A673 (cell line): ENCODE results near the gene PIGX. TPM values are rescaled to one million over a fixed set of nuclear protein-coding genes. Genes with fewer than 3 reads are reported as not detected.

ENCODE experiments used
- BruUV-seq: library from RNA; stranded (reverse); fragments of 400-500 nt; replicated peaks from 2 replicates; lab custom pipeline; 2021; lab: Mats Ljungman, UMichigan
- CTCF ChIA-PET: fragments of 300-600 bp; sonication (Branson Sonifier 250); formaldehyde crosslinking; loops from one replicate; lab custom pipeline; 2022; ENCODE audit warnings: antibody characterized with exemption; lab: Charles Lee
- POLR2A ChIA-PET: fragments of 300-600 bp; sonication (Branson Sonifier 250); formaldehyde crosslinking; loops from one replicate; lab custom pipeline; 2022; ENCODE audit warnings: antibody characterized with exemption; ENCODE audit not compliant: low non-redundant PET; lab: Charles Lee
- DNase-seq: peaks from one replicate; pipeline ENCODE4 v3.0.0-alpha.2; 2015; ENCODE audit warnings: low spot score
- H3K27ac ChIP-seq: fragments of 200-600 bp; sonication (generic); 2 replicates; pipeline ENCODE4 v1.5.1; 2016; ENCODE audit warnings: mixed run types, low read depth, mild to moderate bottlenecking, mixed read lengths, antibody characterized with exemption, low read length; ENCODE audit not compliant: poor library complexity, severe bottlenecking
- H3K27me3 ChIP-seq: fragments of 200-600 bp; sonication (generic); replicated peaks from 2 replicates; pipeline ENCODE4 v1.6.1; 2017; ENCODE audit warnings: mixed run types, low read depth, mild to moderate bottlenecking, mixed read lengths, antibody characterized with exemption, low read length; ENCODE audit not compliant: insufficient read depth, poor library complexity
- H3K36me3 ChIP-seq: fragments of 200-600 bp; sonication (generic); 2 replicates; pipeline ENCODE4 v1.6.1; 2016; ENCODE audit warnings: mixed run types, mild to moderate bottlenecking, mixed read lengths, antibody characterized with exemption, low read length; ENCODE audit not compliant: insufficient read depth, poor library complexity, severe bottlenecking
- H3K4me1 ChIP-seq: fragments of 200-600 bp; sonication (generic); 2 replicates; pipeline ENCODE4 v1.6.1; 2017; ENCODE audit warnings: mixed run types, mild to moderate bottlenecking, mixed read lengths, antibody characterized with exemption, low read length; ENCODE audit not compliant: insufficient read depth, poor library complexity, severe bottlenecking
- H3K4me3 ChIP-seq: fragments of 200-600 bp; sonication (generic); 2 replicates; pipeline ENCODE4 v1.5.1; 2016; ENCODE audit warnings: low read depth, mixed run types, mild to moderate bottlenecking, mixed read lengths, low read length; ENCODE audit not compliant: poor library complexity, severe bottlenecking
- H3K9me3 ChIP-seq: fragments of 200-600 bp; sonication (generic); 2 replicates; pipeline ENCODE4 v1.6.1; 2016; ENCODE audit warnings: mixed run types, low read depth, mild to moderate bottlenecking, mixed read lengths, antibody characterized with exemption, low read length; ENCODE audit not compliant: poor library complexity, severe bottlenecking
- EZH2 ChIP-seq: fragments of 200-600 bp; sonication (generic); IDR thresholded peaks from 2 replicates; pipeline ENCODE4 v1.6.1; 2017; ENCODE audit warnings: borderline replicate concordance, low read depth, mild to moderate bottlenecking, mixed read lengths, antibody characterized with exemption, low read length; ENCODE audit not compliant: poor library complexity, severe bottlenecking
- intact Hi-C: fragments of 100-400 bp; cut with micrococcal nuclease; formaldehyde crosslinking; loops from one replicate; pipeline ENCODE4 v1.10.0; 2022; ENCODE audit not compliant: unreplicated experiment
- total RNA-seq: library from RNA; stranded (reverse); gene quantifications from 2 replicates; pipeline ENCODE4 v1.2.3, GENCODE V29; 2021
- TF ChIP-seq, protein P1 (sequence below): fragments of 300-800, 200-600 bp; sonication (generic); conservative IDR thresholded peaks from 2 replicates; pipeline ENCODE4 v1.5.1; 2017; ENCODE audit warnings: low read depth, mild to moderate bottlenecking, antibody characterized with exemption, low read length, moderate library complexity, mixed read lengths

PIGX gene
- total RNA-seq, 1 experiment from 2014 or later: 59.1 TPM

DNA sequence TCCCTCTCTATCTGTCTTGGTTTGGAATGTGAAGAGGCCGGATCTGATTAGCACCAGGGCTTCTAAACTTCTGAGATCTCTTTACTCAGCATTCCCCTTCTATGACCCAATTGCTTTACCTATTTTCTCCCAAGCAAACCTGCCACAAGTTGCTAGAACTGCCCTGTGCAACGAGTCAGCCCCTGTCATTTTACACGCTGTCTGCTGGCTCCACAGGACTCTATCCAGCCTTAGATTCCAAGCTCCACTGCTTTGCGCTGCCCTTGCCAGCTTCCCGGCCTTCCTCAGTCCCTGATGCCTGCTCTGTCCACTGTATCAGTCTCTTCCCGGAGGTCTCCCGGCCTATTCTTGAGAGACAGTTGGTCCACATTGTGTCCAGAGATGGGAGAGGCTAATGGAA is 12.4 kb upstream of the PIGX start:
- ChIA-PET CTCF (no interaction called here), POLR2A (no interaction called here)
- Histone ChIP-seq H3K27me3 (no peaks in the 10 kb centered on the region), H3K4me1 (no peaks in the 10 kb centered on the region), H3K36me3 (no peaks in the 10 kb centered on the region), H3K9me3 (no peaks in the 10 kb centered on the region), H3K27ac (no peak overlapping the region), H3K4me3 (no peak overlapping the region)
- BruUV-seq: no TSS peak
- intact Hi-C loops: no loop called here
- DNase-seq: no peak
- TF ChIP-seq EZH2: no peak
- TF ChIP-seq, protein P1, sequence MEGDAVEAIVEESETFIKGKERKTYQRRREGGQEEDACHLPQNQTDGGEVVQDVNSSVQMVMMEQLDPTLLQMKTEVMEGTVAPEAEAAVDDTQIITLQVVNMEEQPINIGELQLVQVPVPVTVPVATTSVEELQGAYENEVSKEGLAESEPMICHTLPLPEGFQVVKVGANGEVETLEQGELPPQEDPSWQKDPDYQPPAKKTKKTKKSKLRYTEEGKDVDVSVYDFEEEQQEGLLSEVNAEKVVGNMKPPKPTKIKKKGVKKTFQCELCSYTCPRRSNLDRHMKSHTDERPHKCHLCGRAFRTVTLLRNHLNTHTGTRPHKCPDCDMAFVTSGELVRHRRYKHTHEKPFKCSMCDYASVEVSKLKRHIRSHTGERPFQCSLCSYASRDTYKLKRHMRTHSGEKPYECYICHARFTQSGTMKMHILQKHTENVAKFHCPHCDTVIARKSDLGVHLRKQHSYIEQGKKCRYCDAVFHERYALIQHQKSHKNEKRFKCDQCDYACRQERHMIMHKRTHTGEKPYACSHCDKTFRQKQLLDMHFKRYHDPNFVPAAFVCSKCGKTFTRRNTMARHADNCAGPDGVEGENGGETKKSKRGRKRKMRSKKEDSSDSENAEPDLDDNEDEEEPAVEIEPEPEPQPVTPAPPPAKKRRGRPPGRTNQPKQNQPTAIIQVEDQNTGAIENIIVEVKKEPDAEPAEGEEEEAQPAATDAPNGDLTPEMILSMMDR: no peak

DNA sequence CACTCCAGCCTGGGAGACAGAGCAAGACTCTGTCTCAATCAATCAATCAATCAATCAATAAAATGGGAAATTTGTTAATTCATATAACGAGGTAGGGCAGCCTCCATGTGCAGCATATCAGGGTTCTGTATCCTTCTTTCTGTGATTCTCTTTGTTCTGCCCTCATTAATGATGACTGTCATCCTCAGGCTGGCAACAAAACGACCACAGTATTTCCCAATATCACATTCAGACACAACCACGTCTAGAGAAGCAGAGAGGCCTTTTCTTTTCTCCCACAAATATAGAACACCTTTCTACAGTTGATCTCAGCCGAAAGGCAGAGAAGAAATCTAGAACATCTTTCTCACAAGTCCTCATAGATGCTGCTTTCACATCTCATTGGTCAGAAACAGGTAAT is 11.4 kb upstream of the PIGX start:
- Histone ChIP-seq H3K27me3 (no peaks in the 10 kb centered on the region), H3K27ac (no peak overlapping the region), H3K9me3 (no peaks in the 10 kb centered on the region), H3K4me3 (no peak overlapping the region), H3K4me1 (no peaks in the 10 kb centered on the region), H3K36me3 (no peaks in the 10 kb centered on the region)
- no peak for DNase-seq
- CTCF ChIA-PET: no interaction called here
- TF ChIP-seq, protein P1: no peak
- no TSS peak for BruUV-seq
- intact Hi-C loops: no loop called here
- POLR2A ChIA-PET: no interaction called here

DNA sequence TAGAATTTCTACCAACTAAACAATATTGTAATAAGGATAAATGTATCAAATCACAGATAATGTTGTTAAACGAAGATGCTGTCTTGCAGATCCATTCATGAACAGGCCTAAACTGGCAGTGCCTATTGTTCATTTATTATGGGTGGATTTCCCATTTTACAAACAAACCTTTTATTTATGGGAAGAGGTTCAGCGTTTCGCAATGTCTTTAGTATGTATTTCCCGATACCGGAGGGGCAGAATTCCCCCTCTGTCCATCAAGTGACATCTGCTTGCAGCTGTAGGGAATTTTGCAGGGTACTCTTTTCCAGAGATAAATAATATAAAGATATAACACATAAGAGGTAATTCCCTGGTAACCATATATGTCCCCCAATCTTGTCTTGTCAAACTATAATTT is 5.8 kb upstream of the PIGX start:
- DNase-seq: no peak
- intact Hi-C loops: no loop called here
- H3K9me3 ChIP-seq: no peaks in the 10 kb centered on the region

More for the DNA sequence above, 5.8 kb upstream of the PIGX start:
- H3K4me1 ChIP-seq: peaks cover 22% of the 10 kb centered on the region
- no peaks in the 10 kb centered on the region for H3K36me3 ChIP-seq
- no TSS peak for BruUV-seq
- H3K4me3 ChIP-seq: no peak overlapping the region
- H3K27ac ChIP-seq: no peak overlapping the region
- CTCF ChIA-PET: no interaction called here
- POLR2A ChIA-PET: no interaction called here
- no peak for TF ChIP-seq EZH2
- TF ChIP-seq, protein P1: no peak
- no peaks in the 10 kb centered on the region for H3K27me3 ChIP-seq
